Upper lobe of right lung (tissue), 1 donor: ENCODE results near the gene ERC2. TPM values are rescaled to one million over a fixed set of nuclear protein-coding genes. Genes with fewer than 3 reads are reported as not detected.

ENCODE experiments used
- ATAC-seq: fragments of 200-7000 bp; cut with Tn5 transposase; one replicate; pipeline ENCODE4 v1.9.1; 2020; ENCODE audit warnings: mild to moderate bottlenecking, moderate library complexity
- DNase-seq: peaks from one replicate; pipeline ENCODE4 v3.0.0-alpha.2; 2020
- H3K27ac ChIP-seq: fragments of 200-600 bp; one replicate; pipeline ENCODE4 v1.8.0; 2022
- H3K27me3 ChIP-seq: fragments of 200-600 bp; one replicate; pipeline ENCODE4 v1.8.0; 2022; ENCODE audit warnings: mild to moderate bottlenecking
- H3K36me3 ChIP-seq: fragments of 200-600 bp; one replicate; pipeline ENCODE4 v1.8.0; 2022
- H3K4me1 ChIP-seq: fragments of 200-600 bp; one replicate; pipeline ENCODE4 v1.8.0; 2022
- H3K4me3 ChIP-seq: fragments of 200-600 bp; one replicate; pipeline ENCODE4 v1.8.0; 2022; ENCODE audit warnings: mild to moderate bottlenecking
- H3K9me3 ChIP-seq: fragments of 200-600 bp; one replicate; pipeline ENCODE4 v1.8.0; 2022
- intact Hi-C: fragments of 100-400 bp; cut with DNase I; formaldehyde crosslinking; loops from one replicate; pipeline ENCODE4 v1.11.0; 2022
- total RNA-seq: library from RNA; stranded (reverse); fragmentation: NEBNext Ultra II Directional; extraction: Animal tissue kit (Norgen Biotek cat#: 25700); gene quantifications from one replicate; pipeline ENCODE4 v1.2.1, GENCODE V29; 2021
- TF ChIP-seq, protein P1 (sequence below): fragments of 200-600 bp; IDR thresholded peaks from one replicate; pipeline ENCODE4 v1.8.0; 2022; ENCODE audit warnings: antibody characterized with exemption
- donor health status: DM: no; HTN: yes; CAD: no; lungs with severe emphysema.

Gene ERC2
- total RNA-seq, 1 donor from 2014 or later, result 1.4 TPM

DNA sequence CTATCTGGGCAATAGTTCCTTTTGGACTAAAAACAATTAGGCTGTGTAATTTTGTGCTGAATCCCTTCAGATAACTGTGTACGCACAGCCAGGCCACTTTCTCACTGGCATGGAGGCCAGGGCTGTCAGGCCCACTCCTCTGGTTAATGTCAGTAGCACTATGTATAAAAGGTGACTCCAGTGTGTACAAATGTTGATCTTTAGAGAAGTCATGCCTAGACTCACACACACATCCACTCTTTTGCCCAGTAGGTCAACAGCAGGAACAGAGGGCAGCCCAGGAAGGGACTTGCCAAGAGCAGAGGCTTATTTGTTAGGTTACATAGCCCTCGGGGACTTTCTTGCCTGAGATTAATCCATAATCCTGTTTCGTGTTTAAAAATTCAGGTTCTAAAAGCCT is 564.6 kb downstream of the ERC2 start:
- no peaks in the 10 kb centered on the region for H3K9me3 ChIP-seq
- no peaks in the 10 kb centered on the region for H3K4me1 ChIP-seq
- intact Hi-C loops, result no loop called here
- H3K27me3 ChIP-seq, result no peaks in the 10 kb centered on the region
- TF ChIP-seq, protein P1, sequence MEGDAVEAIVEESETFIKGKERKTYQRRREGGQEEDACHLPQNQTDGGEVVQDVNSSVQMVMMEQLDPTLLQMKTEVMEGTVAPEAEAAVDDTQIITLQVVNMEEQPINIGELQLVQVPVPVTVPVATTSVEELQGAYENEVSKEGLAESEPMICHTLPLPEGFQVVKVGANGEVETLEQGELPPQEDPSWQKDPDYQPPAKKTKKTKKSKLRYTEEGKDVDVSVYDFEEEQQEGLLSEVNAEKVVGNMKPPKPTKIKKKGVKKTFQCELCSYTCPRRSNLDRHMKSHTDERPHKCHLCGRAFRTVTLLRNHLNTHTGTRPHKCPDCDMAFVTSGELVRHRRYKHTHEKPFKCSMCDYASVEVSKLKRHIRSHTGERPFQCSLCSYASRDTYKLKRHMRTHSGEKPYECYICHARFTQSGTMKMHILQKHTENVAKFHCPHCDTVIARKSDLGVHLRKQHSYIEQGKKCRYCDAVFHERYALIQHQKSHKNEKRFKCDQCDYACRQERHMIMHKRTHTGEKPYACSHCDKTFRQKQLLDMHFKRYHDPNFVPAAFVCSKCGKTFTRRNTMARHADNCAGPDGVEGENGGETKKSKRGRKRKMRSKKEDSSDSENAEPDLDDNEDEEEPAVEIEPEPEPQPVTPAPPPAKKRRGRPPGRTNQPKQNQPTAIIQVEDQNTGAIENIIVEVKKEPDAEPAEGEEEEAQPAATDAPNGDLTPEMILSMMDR, result no peak
- DNase-seq, result no peak
- no peak overlapping the region for H3K4me3 ChIP-seq
- no peak overlapping the region for H3K27ac ChIP-seq
- ATAC-seq, result no peak
- no peaks in the 10 kb centered on the region for H3K36me3 ChIP-seq

DNA sequence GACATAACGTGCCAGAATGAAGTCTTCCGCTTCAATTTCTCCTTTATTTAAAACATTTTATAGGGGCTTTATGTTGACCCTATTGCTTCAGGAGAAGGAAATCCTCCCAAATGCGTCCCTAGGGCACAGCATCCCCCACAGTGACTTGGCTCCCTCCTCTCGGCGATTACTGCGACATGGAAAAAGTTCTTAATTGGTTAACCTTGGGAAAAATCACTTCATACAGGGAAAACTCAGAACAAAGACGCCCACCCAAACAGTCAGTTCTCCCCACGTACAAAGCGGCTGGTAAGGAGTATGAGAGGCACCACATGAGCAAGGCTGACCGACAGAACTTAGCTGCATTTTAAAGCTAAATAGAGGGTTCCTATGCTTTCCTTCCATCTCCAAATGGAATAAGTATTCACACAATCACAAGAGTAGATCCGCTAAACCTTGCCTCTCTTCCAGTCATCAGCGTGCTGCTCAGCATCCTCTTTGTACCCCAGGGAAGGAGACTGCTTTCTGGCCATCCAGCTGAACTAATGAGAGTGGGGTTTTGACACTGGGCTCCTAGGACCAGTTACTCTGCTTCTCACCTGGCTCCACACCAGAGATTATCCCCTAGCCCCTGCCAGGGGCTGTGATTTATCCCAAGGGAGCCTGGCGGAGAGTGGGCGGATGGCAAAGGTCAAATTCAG is 565.9 kb downstream of the ERC2 start:
- no peak for DNase-seq
- Histone ChIP-seq H3K27me3 (no peaks in the 10 kb centered on the region), H3K36me3 (no peaks in the 10 kb centered on the region), H3K4me3 (no peak overlapping the region), H3K4me1 (no peaks in the 10 kb centered on the region), H3K9me3 (no peaks in the 10 kb centered on the region), H3K27ac (no peak overlapping the region)
- intact Hi-C loops, result no loop called here
- ATAC-seq, result no peak
- TF ChIP-seq, protein P1, result no peak

DNA sequence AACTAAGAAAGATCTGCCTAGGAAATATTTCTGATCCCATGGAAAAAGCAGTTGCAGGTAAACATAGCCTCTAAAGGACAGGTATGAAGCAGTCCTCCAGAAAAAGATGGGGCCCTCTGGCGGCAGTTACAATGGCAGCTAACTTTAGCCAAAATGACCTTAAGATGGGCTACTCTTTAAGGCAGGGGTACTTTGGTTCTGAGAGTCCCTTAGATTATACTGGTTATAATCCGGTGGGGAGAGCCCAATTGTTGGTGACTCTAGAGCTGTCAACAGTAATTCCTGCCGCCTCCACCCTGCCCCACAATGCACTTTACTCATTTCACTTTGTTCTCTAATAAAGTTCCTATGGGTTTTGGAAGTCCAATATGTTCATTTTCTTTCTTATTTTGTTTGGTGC is 568.4 kb downstream of the ERC2 start:
- peak; percentile 15 for ATAC-seq
- TF ChIP-seq, protein P1, result peak; percentile 24
- intact Hi-C loops, result no loop called here

DNA sequence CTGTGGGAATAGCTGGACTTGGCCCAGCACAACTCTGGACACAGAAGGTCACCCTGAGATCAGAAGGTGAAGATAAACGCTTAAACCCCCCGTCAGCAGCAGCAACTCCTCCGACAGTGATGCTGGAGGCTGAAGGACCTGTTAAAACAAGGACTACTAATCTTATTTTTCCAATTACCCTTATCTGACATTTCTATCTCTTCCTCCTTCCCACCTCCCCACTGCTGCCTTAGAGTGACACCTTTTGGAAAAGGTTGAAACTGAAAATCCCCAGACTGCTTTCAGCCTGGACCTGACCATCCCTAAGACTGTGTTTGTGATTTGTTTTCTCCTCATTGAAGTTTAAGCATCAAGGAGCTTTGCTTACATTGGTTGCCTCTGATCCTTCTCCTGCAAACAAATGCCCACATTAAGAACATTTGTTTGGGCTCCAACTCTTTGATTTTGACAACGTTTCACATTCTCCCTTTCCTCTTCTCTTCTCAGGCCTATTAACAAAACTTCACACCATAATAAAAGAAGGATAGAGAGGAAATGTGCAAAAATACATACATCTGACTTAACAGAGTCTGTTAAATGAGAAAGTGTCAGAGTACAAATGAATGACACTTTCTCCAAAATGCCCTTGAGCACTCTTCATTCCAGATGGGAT is 570.6 kb downstream of the ERC2 start:
- peak; percentile 76 for ATAC-seq
- Histone ChIP-seq H3K4me3 (no peak overlapping the region), H3K9me3 (no peaks in the 10 kb centered on the region), H3K27me3 (no peaks in the 10 kb centered on the region), H3K4me1 (peaks cover 3% of the 10 kb centered on the region), H3K36me3 (no peaks in the 10 kb centered on the region), H3K27ac (no peak overlapping the region)
- TF ChIP-seq, protein P1, result peak; percentile 48
- DNase-seq, result no peak
- intact Hi-C loops, result no loop called here

More for the DNA sequence above, 568.4 kb downstream of the ERC2 start:
- Histone ChIP-seq H3K4me1 (no peaks in the 10 kb centered on the region), H3K36me3 (no peaks in the 10 kb centered on the region), H3K9me3 (no peaks in the 10 kb centered on the region), H3K27me3 (no peaks in the 10 kb centered on the region), H3K27ac (no peak overlapping the region), H3K4me3 (no peak overlapping the region)
- no peak for DNase-seq

DNA sequence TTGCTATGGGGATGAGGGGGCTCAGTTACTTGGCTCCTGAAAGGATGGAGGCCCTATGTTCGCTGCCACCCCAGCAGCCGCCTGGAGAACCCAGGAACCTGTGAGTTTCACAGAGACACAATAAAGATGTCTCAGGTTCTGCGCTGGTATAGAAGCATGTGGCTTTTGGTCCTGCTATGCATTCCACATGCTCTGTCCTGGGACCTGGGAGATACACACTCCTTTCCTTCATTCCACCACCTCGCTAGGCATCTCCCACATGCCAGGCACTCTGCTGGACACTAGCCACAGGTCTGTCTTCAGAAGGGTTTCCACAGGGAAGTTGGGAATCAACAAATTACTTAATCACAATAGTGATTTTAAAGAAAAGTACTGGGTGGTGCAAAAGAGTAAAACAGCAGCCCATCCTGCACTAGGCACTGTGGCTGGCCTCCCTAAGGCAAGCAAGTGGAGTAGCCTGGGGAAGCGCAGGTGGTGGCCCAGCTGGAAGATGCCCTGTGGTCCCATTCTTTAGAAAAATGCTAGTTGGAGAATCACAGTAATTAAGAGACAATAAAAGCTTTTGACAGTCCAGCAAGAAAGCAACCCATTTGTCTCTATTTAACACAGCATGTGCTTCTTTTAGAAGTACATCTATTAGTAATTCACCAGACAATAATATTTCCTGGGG is 572.2 kb downstream of the ERC2 start:
- TF ChIP-seq, protein P1, result no peak
- Histone ChIP-seq H3K27me3 (no peaks in the 10 kb centered on the region), H3K4me1 (peaks cover 3% of the 10 kb centered on the region), H3K27ac (no peak overlapping the region), H3K36me3 (no peaks in the 10 kb centered on the region), H3K9me3 (no peaks in the 10 kb centered on the region), H3K4me3 (no peak overlapping the region)
- DNase-seq (no peak), ATAC-seq (no peak)
- intact Hi-C loops, result no loop called here
